ENCODE results near the gene HAUS5. TPM values are rescaled to one million over a fixed set of nuclear protein-coding genes. Genes with fewer than 3 reads are reported as not detected.

Gene HAUS5
- total RNA-seq, 1 donor = 6.0 TPM

DNA sequence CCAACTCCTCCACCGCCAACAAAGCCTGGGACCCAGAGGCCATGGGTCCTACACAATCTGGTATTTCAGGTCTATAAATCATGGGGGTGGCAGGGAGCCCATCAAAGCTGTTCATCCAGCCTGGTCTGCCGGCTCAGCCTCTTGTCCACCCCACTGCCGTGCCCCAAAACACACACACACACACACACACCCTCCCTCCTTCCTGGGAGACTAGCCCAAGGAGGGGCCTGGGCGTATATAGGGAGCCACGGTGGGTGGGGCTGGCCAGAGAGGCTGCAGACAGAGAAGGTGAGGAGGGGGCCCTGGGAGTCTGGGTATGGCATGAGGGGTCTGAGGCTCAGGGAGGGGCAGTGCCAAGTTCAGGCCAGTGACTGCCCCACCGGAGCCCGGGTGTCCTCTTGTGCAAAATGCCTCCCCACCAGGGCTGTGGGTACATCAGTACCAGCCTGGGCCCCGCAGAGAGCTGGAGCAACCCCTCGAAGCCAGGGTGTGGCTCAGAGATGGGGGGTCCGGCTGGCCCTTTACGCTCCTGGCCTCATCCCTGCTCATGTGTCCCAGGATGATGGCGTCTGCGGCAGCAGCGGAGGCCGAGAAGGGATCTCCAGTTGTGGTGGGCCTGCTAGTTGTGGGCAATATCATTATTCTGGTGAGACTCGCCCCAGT, 53.8 kb downstream of the HAUS5 start, which contains the start of gene UPK1A:
Gene UPK1A (plus strand): TSS at position 267 of the 663 bp plus-strand sequence. CDS start 296 bp downstream, at position 563.
- H3K9me3 ChIP-seq (ENCODE audit: low read depth, low read length) = no peaks in the 10 kb centered on the region
- no peaks in the 10 kb centered on the region for H3K27me3 ChIP-seq (ENCODE audit: insufficient read depth, low read length)
- H3K4me1 ChIP-seq (ENCODE audit: insufficient read depth, low read length) = no peaks in the 10 kb centered on the region
- H3K4me3 ChIP-seq (ENCODE audit: low read length) = no peak within 1 kb of the TSS

DNA sequence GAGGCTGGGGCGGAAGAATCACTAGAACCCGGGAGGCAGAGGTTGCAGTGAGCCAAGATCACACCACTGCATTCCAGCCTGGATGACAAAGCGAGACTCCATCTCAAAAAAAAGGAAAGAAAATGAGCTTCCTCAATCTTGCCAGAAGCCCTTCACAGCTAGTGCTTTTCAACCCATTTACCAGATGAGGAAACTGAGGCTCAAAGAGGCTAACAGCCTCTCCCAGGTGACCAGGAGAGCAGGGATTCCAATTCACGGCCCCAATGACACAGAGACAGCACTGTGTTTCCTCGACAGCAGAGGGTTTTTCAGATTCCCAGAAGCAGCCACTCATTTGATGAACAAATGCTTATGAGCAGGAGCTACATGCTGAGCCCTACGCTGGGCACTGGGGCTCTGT, 57.0 kb downstream of the HAUS5 start:
- Histone ChIP-seq H3K4me1 (ENCODE audit: insufficient read depth, low read length) (peaks cover 7% of the 10 kb centered on the region), H3K9me3 (ENCODE audit: low read depth, low read length) (no peaks in the 10 kb centered on the region), H3K4me3 (ENCODE audit: low read length) (no peak overlapping the region), H3K27me3 (ENCODE audit: insufficient read depth, low read length) (peaks cover 14% of the 10 kb centered on the region)

DNA sequence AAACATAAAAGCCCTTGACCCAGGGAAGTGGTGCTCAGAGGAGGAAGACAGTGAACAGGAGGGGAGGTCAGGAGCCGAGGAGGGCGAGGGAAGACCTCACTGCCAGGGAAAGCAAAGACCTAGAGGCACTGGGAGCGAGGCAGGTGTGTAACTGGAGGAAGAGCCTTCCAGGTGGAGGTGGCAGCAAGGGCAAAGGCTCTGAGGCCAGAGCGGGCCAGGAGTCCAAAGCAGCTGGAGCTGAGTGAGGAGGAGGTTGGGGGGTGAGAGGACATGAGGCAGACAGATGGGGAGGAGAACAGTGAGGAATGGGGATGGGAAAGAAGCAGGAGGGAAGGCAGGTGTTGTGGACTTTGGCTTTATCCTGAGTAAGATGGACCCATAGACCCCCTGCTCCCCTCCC, 57.4 kb downstream of the HAUS5 start:
- no peaks in the 10 kb centered on the region for H3K9me3 ChIP-seq (ENCODE audit: low read depth, low read length)
- peaks cover 7% of the 10 kb centered on the region for H3K4me1 ChIP-seq (ENCODE audit: insufficient read depth, low read length)
- H3K27me3 ChIP-seq (ENCODE audit: insufficient read depth, low read length) = peaks cover 14% of the 10 kb centered on the region
- H3K4me3 ChIP-seq (ENCODE audit: low read length) = no peak overlapping the region

DNA sequence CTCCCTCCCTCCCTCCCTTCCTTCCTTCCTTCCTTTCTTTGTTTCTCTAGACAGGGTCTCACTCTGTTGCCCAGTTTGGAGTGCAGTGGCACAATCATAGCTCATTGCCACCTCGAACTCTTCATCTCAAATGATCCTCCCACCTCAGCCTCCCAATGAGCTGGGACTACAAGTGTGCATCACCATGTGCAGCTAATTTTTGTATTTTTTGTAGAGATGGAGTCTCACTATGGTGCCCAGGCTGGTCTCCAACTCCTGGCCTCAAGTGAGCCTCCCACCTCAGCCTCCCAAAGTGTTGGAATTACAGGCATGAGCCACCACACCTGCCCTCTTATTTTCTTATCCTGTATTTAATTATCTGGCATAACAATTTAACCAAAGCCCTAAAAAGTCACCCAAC, 58.2 kb downstream of the HAUS5 start:
- Histone ChIP-seq H3K27me3 (ENCODE audit: insufficient read depth, low read length) (peaks cover 14% of the 10 kb centered on the region), H3K4me3 (ENCODE audit: low read length) (no peak overlapping the region), H3K9me3 (ENCODE audit: low read depth, low read length) (no peaks in the 10 kb centered on the region), H3K4me1 (ENCODE audit: insufficient read depth, low read length) (peaks cover 7% of the 10 kb centered on the region)

DNA sequence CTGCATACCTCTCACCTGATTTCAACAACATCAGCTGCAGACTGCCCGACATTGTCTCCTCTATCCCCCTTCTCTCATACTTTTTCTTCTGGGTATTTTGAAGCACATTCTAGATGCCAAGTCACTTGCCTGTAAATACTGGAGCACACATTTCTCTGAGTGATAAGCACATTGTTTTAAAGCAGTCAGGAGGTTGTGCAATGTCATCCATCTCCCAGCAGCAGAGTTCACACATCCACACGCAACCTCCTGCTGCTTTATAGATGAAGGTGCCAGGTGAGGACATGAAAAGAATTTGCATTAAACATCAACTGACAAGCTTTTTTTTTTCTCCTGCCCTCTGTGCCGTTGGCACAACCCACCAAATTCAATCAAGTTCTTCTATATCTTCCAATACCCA, 59.3 kb downstream of the HAUS5 start:
- Histone ChIP-seq H3K4me3 (ENCODE audit: low read length) (no peak overlapping the region), H3K27me3 (ENCODE audit: insufficient read depth, low read length) (peaks cover 14% of the 10 kb centered on the region), H3K4me1 (ENCODE audit: insufficient read depth, low read length) (peaks cover 7% of the 10 kb centered on the region), H3K9me3 (ENCODE audit: low read depth, low read length) (no peaks in the 10 kb centered on the region)

DNA sequence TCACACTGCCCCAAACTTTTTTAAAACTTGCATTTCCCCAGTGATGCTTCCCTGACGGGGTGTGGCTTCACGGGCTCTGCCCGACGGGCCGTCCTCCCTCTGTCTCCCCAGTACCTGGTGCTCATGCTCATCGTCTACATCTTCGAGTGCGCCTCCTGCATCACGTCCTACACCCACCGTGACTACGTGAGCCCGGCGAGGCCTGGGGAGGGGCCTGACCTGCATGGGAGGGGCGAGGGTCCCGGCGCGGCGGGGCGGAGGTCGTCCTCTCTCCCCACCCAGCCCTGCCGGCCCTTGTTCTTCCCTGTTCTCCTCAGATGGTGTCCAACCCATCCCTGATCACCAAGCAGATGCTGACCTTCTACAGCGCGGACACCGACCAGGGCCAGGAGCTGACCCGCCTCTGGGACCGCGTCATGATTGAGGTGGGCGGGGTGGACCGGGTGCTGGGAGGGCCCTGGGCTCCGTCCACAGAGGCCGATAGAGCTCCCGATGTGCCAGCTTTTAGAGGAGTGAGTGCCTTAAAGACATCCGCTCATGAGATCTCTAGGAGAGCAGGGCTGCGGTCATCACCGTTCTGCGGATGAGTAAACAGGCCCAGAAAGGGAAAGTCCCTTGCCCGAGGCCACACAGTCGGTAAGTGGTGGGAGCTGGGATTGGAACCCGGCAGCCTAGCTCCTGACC, 60.7 kb downstream of the HAUS5 start:
- Histone ChIP-seq H3K27me3 (ENCODE audit: insufficient read depth, low read length) (peaks cover 14% of the 10 kb centered on the region), H3K4me1 (ENCODE audit: insufficient read depth, low read length) (peaks cover 7% of the 10 kb centered on the region), H3K4me3 (ENCODE audit: low read length) (peak overlapping the region; percentile 13), H3K9me3 (ENCODE audit: low read depth, low read length) (no peaks in the 10 kb centered on the region)

Other genes with a start within 250 kb of the HAUS5 start
- 0.21 TPM for gene GPR42, start 241.7 kb upstream of the HAUS5 start, total RNA-seq
- gene FFAR2, start 164.5 kb upstream of the HAUS5 start, total RNA-seq = 16.5 TPM
- not detected for gene KRTDAP, start 122.3 kb upstream of the HAUS5 start, total RNA-seq
- gene DMKN, start 99.1 kb upstream of the HAUS5 start, total RNA-seq = not detected
- not detected for gene SBSN, start 84.4 kb upstream of the HAUS5 start, total RNA-seq
- gene GAPDHS, start 79.3 kb upstream of the HAUS5 start, total RNA-seq = not detected
- 25.9 TPM for gene TMEM147, start 67.1 kb upstream of the HAUS5 start, total RNA-seq
- not detected for gene ATP4A, start 49.1 kb upstream of the HAUS5 start, total RNA-seq
- gene PMIS2, start 26.6 kb upstream of the HAUS5 start, total RNA-seq = not detected
- 16.0 TPM for gene RBM42, start 16.3 kb downstream of the HAUS5 start, total RNA-seq
- not detected for gene ETV2, start 29.0 kb downstream of the HAUS5 start, total RNA-seq
- 219 TPM for gene COX6B1, start 35.6 kb downstream of the HAUS5 start, total RNA-seq
- not detected for gene UPK1A, start 53.8 kb downstream of the HAUS5 start, total RNA-seq
- 0.42 TPM for gene ZBTB32, start 91.8 kb downstream of the HAUS5 start, total RNA-seq
- gene KMT2B, start 105.3 kb downstream of the HAUS5 start, total RNA-seq = 10.8 TPM
- 8.7 TPM for gene IGFLR1, start 129.7 kb downstream of the HAUS5 start, total RNA-seq
- gene U2AF1L4, start 132.7 kb downstream of the HAUS5 start, total RNA-seq = 18.4 TPM
- 8.0 TPM for gene PSENEN, start 132.9 kb downstream of the HAUS5 start, total RNA-seq
- 1.9 TPM for gene LIN37, start 135.8 kb downstream of the HAUS5 start, total RNA-seq
- not detected for gene HSPB6, start 144.3 kb downstream of the HAUS5 start, total RNA-seq
- gene PROSER3, start 145.4 kb downstream of the HAUS5 start, total RNA-seq = 5.1 TPM
- 4.1 TPM for gene ARHGAP33, start 162.8 kb downstream of the HAUS5 start, total RNA-seq
- gene PRODH2, start 200.1 kb downstream of the HAUS5 start, total RNA-seq = not detected
- not detected for gene NPHS1, start 239.8 kb downstream of the HAUS5 start, total RNA-seq
- 0.10 TPM for gene KIRREL2, start 244.2 kb downstream of the HAUS5 start, total RNA-seq